ENCODE measurements around the gene CAMK2G.
"Not testable (repeated sequence)": the region's sequence is repeated elsewhere in the genome, so short reads cannot be mapped to it uniquely, and the experiment has no call there.

- not testable (repeated sequence) for TF ChIP-seq ZNF70, ESRRG (CRISPR knock-in tag; IDR thresholded peaks at IDR 0.05)
Observed at GRCh38 chr10:73796035-73796434, 78.3 kb downstream of the CAMK2G start.
